Stromal cell of bone marrow (primary cell): ENCODE measurements around the gene KRTAP5-10.
A peak's percentile ranks its signal among the peaks of the same experiment; 100 is the strongest.
"Not testable (repeated sequence)": the region's sequence is repeated elsewhere in the genome, so short reads cannot be mapped to it uniquely, and the experiment has no call there.

Source experiments
- DNase-seq: peaks from one replicate; pipeline ENCODE4 v3.0.0-alpha.2; 2012; ENCODE audit warnings: low read depth

Gene KRTAP5-10

DNA sequence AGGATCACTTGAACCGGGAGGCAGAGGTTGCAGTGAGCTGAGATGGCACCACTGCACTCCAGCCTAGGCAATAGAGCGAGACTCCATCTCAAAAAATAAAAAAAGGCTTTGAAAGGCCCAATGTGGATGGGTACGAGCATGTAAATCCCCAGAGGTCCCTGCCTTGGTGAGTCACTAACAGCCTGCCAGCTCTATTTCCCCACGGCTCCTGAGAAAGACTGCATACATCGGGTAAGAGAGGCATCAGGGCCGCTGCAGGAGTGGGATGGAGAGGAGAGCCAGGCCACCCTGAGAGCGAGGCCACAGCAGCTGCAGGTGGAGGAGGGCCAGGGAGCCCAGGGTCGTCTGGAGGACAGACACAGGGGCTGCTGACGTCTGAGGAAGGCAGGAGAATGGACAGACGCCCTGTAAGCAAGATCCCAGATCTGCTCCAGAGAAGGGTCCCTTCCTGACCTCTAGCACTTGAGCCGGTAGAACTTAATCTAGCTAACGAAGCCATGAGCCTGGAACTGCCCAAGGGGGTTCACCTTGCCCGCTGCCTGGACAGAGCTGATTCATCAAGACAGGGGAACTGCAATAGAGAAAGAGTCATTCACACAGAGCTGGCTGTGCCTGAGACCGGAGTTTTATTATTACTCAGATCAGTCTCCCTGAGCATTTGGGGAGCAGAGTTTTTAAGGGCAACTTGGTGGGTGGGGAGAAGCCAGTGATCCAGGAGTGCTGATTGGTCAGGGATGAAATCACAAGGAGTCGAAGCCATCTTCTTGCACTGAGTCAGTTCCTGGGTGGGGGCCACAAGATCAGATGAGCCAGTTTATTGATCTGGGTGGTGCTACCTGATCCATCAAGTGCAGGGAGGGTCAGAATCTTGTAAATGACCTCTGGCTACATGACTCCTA, 22.2 kb upstream of the KRTAP5-10 start:
- DNase-seq: peak; percentile 4

DNA sequence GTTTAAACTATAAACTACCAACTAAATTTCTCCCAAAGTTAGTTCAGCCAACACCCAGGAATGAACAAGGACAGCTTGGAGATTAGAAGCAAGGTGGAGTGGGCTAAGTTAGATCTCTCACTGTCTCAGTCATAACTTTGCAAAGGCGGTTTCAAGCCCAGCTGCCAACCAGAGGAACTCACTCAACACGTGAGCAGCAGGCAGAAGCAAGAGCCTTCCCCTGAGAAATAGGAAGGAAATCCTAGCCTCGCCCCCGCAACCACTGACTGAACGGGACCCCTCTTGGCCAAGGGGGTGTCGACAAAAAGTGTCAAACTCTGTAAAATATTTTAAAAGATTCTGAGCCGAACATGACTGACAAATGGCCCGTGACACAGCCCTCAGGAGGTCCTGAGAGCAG, 21.5 kb upstream of the KRTAP5-10 start:
- no peak for DNase-seq

DNA sequence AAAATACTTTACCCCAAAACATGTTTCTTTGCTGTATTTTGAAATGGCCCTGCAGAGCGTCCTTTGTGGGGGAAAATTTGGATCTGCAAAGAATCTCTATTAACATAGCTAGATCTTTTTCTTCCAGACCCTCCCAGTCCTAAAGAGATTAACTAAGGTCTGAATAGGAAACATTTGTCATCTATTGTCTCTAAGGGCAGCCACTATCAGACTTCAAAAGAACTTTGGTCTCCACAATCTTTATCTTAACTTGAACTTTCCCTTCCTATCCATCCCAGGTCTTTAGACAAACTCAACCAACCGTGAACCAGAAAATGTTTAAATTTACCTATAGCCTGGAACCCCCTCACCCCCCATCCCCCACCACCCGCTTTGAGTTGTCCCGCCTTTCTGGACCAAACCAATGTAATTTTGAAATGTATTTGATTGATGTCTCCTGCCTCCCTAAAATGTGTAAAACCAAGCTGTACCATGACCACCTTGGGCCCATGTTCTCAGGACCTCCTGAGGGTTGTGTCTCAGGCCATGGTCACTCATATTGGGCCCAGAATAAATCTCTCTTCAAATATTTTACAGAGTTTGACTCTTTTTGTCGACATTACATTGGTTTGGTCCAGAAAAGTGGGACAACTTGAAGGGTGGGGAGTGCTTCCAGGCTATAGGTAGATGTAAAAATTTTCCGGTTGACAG, 20.7 kb upstream of the KRTAP5-10 start:
- no peak for DNase-seq

DNA sequence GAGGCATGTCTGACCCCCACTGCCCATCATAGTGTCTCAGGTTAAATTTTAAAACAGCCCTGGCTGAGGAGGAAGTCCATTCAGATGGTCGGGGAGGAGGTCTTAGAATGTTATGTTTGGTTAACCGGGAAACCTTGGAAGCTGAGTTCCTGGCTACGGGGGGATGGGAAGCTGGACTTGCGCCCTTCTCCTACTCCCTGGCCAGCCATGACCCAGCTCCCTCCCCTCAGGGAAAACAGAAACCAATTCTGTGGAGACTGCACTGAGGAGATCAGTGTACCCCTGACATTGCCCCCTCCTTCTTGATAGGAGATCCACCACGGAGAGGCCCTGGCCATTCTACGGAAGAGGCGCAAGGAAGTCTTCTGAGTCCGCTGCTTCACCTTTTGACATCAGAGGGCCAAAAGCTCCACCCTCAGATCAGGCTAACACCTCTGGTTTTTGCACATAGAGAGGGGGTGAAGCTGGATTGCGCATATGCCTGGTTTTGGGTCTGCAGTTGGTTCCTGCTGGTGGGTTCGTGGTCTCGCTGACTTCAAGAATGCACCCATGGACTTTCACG, 19.9 kb upstream of the KRTAP5-10 start:
- no peak for DNase-seq

DNA sequence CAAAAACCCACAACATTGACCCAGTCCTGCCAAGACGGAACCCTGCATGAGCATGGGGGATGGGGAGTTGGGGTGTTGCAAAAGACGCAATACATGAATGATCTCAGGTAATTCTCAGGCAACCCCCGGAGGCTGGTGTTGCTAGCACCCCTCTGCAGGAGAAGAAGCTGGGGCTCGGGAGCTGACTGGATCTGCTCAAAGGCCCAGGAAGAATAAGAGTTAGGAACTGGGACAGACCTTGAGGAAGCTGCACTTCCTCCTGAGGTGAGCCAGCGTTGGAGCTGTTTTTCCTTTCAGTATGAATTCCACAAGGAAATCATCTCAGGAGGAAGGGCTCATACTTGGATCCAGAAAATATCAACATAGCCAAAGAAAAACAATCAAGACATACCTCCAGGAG, 17.2 kb upstream of the KRTAP5-10 start, which contains the start of gene KRTAP5-9:
KRTAP5-9 (plus strand) TSS at position 301 of the 400 bp plus-strand sequence. CDS start 238 bp downstream, outside the sequence.
- DNase-seq: no peak

DNA sequence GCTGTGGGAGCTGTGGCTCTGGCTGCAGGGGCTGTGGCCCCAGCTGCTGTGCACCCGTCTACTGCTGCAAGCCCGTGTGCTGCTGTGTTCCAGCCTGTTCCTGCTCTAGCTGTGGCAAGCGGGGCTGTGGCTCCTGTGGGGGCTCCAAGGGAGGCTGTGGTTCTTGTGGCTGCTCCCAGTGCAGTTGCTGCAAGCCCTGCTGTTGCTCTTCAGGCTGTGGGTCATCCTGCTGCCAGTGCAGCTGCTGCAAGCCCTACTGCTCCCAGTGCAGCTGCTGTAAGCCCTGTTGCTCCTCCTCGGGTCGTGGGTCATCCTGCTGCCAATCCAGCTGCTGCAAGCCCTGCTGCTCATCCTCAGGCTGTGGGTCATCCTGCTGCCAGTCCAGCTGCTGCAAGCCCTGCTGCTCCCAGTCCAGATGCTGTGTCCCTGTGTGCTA, 16.6 kb upstream of the KRTAP5-10 start:
- DNase-seq: no peak

DNA sequence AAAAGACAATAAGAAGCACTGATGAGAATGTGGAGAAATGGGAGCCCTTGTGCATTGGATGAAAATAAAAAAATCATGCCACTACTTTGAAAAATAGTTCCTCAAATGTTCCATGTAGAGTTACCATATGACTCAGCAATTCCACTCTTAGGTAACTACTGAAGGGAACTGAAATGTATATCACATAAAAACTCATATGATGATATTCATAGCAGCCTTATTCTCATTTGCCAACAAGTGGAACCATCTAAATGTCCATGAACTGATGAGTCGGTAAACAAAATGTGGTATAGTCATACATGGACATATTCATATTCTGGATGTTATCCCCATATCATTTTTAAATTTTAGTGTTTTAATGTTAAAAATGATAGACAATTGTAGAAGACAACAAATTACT, 13.7 kb upstream of the KRTAP5-10 start:
- no peak for DNase-seq

DNA sequence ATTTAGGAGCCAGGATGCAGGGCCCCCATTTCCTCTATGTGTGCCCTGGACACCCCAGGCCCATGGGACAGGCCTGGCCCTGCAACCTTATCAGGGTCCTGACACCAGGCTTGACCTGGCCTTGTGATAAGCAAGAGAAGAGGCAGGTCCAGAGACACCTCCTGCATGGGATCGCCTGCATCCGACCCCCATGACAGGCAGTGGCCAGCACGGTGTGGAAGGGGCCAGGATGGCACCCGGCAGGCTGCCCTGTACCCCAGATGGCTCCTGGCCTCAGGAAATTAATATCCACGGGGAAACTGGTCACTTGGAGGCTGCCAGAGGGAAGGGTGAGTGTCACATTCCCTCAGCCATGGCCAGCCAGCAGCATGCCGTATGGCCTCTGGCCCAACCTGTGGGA, 10.4 kb upstream of the KRTAP5-10 start:
- no peak for DNase-seq

DNA sequence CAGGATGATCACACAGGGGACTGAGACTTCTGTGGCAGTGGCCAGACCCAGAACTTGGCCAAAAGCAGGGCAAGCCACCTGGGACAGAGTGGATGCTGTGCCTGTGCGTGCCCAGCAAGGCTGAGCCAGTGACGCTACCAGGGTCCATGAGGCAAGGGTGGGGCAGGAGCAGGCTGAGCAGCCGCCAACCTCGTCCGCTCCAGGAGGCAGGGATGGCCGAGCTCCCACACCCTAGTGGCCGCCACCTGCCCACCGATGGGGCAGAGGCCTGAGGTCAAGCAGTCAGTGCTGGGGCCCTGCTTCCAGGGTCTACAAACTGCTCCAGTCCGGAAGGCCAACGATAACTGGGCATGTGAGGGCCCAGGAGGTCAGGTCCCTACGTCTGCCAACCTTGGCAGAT, 9.9 kb upstream of the KRTAP5-10 start:
- DNase-seq: no peak

DNA sequence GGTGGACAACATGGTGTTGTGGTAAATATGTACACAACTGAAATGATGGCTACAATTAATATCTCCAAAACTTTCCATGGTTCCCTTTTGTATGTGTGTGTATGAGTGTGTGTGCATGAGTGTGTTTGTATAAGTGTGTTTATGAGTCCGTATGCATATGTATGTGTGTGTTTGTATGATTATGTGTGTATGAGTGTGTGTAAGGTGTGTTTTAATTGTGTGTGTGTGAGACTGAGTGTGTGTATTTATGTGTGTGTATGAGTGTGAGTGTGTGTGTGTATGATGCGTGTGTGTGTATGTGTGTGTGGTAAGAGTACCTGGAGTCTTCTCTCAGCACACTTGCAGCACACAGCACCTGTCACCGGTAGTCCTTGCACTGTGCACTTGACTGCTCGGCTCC, 9.3 kb upstream of the KRTAP5-10 start:
- no peak for DNase-seq

DNA sequence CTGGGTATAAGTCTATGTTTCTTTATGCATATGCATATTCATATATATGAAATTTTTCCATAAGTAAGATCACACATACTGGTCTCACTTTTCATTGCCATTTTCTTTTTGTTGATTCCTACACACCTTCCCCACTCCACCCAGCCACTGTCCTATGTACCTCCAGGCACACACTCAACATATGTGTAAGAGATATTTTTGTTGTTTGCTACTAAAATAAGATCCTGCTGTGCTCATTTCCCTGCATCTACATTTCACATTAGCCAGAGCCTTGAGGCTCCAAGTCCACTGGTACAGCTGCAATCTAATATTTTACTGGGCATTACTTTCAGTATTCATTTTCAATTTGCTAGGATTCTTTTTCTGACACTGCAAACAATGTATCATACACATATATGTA, 8.1 kb upstream of the KRTAP5-10 start:
- DNase-seq: no peak

DNA sequence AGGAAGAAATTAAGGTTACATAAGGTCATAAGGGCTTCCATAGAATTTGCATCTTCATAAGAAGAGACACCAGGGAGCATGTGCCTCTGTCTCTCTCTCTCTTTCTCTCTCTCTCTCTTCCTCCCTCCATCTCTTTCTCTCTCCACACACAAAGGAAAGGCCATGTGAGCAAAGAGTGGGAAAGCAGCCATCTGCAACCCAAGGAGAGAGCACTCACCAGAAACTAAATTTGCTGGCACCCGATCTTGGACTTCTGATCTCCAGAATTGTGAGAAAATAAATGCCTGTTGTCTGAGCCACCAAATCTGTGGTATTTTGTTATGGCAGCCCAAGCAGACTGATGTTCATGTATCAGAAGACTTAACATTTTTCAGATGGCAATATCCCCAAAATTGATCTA, 6.4 kb upstream of the KRTAP5-10 start:
- DNase-seq: no peak

DNA sequence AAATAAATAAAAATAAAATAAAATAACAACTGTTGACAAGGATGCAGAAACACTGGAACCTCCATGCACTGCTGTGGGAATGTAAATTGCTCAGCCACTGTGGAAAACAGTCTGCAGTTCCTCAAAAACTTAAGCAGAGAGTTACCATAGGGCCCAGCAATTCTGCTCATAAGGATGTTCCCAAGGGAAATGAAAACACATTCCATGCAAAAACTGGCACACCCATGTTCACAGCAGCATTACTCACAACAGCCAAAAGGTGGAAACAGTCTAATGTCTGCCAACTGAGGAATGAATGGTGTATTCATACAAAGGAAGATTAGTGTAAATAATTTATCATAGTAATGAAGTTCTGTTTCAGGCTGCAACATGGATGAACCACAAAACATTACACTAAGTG, 3.2 kb upstream of the KRTAP5-10 start:
- DNase-seq: no peak

DNA sequence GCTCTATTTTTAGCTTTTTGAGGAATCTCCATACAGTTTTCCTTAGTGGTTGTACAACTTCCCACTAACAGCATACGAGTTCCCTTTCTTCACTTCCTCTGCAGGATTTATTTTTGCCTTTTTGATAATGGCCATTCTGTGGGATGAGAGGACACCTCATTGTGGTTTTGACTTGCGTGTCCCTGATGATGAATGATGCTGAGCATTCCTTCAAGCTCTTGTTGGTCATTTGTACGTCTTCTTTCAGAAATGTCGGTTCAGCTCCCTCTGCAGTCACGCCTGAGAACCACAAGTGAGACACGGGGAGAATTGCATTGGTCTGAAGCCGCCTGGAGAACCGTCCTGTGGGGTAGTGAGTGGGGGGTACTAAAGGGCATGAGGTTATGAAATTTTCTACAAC, 2.0 kb upstream of the KRTAP5-10 start:
- peak; percentile 25 for DNase-seq

DNA sequence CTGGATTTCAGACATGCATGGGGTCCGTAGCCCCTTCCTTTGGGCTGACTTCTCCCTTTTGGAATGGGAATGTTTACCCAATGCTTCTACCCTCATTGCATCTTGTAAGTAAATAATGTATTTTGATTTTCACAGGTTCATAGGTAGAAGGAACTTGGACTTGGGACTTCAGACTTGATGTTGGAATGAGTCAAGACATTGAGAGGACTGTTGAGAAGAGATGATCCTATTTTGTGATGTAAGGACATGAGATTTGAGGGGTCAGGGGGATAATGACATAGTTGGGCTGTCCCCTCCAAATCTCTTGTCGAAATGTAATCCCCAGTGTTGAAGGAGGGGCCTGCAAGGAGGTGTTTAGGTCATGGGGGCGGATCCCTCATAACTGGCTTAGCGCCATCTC, 933 bp upstream of the KRTAP5-10 start:
- no peak for DNase-seq

DNA sequence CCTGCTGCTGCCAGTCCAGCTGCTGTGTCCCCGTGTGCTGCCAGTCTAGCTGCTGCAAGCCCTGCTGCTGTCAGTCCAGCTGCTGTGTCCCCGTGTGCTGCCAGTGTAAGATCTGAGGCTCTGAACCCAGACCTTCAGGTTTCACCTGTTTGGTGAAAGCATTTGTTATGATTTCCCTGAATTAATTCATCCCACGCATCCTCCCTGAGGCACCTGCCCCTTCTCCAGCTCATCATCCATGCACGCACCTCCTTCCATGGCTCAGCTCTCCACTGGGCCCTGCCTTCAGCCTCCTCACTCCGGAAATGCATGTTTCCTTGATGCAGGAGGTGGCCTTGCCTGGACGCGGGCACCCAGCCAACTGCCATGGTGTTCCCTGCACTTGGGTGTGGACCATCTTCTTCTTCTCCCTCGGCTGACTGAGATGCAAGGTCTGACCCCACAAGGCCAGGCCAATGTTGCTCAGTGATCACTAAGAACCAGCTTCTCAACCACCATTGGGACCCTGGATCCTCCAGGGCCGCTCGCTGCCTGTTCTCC, 788 bp downstream of the KRTAP5-10 start:
- DNase-seq: no peak

DNA sequence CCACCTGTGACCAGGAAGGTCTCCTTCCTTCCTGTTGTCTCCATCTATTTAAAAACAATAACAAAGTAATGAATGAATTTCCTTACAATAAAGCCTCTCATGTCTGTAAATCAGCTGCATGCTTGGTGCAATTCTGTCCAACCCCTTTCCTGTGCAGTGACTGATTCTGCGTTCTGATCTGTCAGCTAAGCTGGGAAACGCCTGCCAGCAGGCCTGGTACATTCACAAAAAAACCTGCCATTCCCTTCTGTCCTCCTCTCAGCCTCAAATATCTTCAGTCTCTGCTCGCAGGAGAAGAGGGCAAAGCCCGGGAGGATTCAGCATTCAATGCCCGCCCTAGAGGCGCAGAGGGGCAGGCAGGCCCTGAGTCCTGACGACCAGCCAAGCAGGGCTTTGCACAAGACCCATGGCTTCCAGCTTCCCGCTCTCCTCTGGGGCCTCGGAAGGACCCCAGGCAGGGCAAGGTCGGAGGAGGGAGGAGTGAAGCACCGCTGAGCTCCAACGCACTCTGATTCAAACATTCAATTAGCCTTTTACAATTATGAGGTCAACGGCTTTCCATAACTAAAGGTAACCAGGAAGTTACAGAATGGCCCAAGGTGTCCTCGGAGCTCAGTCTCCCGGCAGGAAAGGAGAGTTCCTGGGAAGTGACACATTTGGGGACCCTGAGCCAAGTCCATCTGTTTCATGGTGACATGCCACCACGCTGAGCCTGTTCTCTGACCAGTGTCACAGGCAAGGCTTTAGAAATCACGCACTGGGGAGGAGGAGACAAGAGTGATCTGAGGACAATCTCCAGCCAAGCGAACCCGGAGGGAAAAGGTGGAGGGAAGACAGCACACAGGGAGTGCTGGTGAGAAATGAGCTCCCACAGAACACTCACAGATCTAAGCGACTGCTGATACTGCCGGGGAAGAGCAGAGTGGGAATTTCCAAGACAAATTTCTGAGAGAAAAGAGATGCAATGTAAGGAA, 1.6 kb downstream of the KRTAP5-10 start:
- DNase-seq: not testable (repeated sequence)

DNA sequence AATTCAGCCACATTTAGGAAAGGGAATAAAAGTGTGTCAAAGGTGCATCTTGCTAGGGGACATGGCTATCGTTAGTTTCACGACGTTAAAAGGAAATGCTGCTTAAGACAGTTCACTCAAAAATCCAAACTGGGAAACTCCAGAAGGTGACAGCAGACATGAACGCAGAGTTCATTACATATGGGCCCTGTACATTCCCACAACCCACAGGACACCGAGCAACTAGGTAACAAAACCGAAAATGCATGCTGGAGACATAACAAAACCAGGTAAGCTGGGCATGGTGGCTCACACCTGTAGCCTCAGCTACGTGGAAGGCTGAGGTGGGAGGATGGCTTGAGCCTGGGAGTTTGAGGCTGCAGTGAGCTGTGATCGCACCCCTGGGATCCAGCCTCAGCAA, 2.3 kb downstream of the KRTAP5-10 start:
- DNase-seq: not testable (repeated sequence)

DNA sequence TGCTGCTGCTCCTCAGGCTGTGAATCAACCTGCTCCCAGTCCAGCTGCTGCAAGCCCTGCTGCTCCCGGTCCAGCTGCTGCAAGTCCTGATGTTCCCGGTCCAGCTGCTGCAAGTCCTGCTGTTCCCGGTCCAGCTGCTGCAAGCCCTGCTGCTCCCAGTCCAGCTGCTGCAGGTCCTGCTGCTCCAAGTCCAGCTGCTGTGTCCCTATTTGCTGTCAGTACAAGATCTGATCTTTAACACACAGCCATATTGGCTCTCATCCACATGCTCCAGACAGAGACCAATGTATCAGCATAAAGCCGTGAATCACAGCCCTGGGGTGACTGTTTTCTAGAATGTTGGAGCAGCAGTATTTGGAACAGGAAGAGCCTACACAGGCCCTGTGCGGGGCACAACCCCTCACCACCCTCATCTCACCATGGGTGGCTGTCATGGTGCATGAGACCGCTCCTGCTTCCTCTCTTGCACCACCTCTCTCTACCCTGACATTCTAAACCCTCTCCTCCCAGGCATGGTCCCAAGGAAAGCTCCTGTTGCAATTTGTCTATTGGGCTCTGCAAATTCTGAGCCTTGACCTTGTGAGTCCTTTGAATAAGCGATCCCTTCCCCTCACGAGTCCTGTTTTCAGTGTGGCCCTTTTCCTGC, 3.5 kb downstream of the KRTAP5-10 start:
- DNase-seq: peak; percentile 9

DNA sequence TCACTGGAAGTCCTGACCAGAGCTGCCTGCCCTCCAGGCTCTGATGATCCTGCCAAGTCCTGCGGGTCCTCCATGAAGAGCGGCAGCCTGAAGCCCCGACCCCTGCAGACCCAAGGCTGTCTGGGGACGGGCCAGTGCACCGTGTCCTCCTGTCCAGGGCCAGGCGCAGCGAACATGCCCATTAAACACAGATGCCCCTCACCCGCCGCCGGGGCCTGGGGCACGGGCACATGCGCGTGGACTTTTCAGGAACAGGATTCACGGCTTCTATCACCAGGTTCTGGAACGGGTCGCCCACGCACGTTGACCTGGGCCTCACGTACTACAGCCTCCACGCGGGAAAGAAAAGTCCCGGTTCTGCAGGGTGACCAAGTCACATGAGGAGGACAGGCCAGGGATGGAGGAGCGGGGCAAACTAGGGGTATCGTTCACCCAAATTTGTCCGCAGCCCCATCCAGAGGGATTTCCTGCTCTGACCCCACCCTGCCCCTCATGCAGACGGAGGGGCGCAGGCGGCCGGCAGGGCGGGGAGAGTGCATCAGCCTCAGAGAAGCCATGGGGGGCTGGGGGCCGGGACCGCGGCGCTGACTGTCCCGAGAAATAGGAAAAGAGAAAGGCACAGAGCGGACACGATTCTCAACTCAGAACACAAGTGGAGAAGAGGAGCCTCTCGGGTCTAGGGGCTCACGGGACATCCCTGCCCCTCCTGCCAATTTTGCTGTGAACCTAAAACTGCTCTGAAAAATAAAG, 5.9 kb downstream of the KRTAP5-10 start:
- DNase-seq: not testable (repeated sequence)
